Measurements from ENCODE around the gene RP2. TPM values are rescaled to one million over a fixed set of nuclear protein-coding genes. Genes with fewer than 3 reads are reported as not detected.

Gene RP2
- total RNA-seq, 1 donor from 2014 or later = 4.1 TPM

DNA sequence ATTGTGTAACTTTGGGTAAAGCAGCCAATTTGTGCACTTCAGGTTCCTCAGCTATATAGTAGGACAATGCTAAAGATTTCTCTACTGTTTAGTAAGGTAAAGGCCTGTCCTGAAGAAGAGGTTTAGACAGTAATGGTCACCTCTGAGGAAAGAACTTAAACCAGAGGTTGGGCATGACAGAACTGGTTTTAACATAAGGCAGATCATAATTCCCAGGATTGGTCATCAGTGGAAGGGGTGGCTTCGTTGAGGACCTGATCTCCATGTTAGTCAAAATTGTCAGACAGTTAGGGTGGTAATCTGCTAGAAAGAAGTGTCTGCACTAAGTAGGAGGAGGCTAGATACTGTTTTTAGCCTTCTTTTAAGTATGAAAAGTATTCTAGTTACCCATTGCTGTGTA, 4.1 kb downstream of the RP2 start:
- ATAC-seq (no peak), DNase-seq (ENCODE audit: low spot score) (no peak)

DNA sequence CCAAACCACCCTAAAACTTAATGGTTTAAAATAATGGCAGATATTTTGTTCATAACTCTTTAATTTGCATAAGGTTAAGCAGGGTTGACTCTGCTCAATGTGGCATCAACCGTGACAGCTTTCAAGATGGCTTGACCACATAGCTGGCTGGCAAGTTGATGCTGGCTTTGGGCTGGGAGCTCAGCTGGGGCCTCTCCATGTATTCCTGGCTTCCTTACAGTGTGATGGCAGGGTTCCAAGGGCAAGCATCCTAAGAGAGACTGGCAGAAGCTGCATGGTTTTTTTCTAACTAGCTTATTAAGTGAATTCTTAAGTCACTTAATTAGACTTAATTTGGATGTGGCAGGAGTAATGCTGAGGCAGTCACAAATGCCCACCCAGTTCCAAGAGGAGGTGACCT, 4.5 kb downstream of the RP2 start:
- DNase-seq (ENCODE audit: low spot score) = no peak

DNA sequence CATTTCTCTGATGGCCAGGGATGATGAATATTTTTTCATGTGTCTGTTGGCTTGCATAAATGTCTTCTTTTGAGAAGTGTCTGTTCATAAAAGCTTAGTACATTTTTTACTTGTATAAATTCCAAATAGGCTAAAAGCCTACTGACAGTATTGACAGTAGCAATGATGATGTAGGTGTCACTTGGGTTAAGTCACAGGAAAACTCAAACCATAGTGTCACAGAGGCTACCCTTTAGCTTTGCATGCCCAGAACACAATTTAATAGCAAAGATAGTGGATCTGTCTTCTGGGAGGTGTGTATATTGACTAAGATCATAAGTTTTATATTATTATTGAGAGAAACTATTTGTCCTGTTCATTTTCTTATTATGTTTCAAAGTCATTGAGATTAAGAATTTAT, 8.1 kb downstream of the RP2 start:
- ATAC-seq (no peak), DNase-seq (ENCODE audit: low spot score) (no peak)

More for the DNA sequence above, 4.5 kb downstream of the RP2 start:
- no peak for ATAC-seq

DNA sequence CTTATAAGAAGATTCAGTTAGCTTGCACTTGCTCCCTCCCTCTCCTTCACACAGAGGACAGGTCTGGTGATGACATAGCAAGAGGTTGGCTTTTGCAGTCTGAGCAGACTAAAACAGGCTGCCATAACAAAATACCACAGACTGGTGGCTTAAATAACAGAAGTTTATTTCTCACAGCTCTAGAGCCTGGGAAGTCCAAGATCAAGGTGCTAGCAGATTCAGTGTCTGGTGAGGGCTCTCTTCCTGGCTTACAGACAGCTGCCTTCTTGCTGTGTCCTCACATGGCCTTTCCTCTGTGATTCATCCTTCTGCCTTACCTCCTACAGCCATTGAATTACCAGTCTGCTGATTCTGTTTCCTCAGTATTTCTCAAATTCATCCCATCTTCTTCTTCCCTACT, 13.1 kb downstream of the RP2 start:
- DNase-seq (ENCODE audit: low spot score) (no peak), ATAC-seq (no peak)

DNA sequence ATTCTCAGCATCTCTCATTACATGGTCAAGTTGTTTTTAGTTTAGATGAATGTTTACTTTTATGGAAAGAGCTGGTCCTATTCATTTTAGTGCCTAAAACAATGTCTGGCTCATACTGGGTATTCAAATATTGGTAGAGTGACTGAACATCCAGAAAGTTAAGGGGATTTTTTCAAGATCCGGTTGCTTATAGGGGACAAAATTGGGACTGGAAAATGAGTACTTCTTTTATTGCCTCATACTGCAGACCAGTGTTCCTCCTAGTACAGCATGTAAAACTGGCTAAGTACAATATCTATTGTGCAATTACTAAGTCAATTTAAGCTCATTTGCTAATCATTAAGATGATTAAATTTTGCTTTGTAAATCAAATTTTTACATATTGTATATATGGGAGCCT, 13.9 kb downstream of the RP2 start:
- DNase-seq (ENCODE audit: low spot score) = no peak

DNA sequence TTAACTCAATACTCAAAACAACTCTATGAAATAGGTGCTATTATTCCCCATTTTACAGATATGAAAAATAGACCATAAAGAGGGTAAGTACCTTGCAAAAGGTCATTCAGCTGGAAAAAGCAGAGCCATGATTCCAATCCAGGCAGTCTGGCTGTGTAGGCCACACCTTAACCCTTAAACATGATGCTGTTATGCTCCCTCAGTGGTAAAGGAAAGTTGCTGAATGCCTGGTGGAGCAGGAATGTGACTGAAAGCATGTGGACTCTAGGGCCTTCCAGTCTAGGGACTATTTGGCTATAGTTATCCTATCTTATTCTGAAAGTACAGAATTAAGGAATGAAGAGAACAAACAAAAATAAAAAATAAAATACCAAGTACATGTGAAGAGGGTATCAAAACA, 19.6 kb downstream of the RP2 start:
- ATAC-seq = no peak
- no peak for DNase-seq (ENCODE audit: low spot score)

More for the DNA sequence above, 13.9 kb downstream of the RP2 start:
- ATAC-seq = no peak

DNA sequence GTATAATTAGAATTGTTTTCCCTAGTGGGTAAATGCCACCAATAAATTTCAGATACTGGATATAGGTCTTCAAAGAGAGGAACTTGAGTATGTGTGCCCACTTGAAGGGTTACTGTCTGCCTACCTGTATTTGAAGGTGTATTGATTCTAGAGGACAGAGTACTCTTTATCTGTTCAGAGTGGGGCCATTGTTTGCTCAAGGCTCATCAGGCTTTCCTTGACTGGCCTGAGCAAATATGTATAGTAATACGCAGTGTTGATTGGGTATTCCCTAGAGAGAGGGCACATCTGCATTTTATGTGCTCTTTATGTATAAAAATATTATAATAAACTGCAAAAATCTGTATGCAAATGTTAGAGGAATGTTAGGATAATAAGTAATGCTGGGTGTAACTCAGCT, 23.7 kb downstream of the RP2 start:
- ATAC-seq (no peak), DNase-seq (ENCODE audit: low spot score) (no peak)

DNA sequence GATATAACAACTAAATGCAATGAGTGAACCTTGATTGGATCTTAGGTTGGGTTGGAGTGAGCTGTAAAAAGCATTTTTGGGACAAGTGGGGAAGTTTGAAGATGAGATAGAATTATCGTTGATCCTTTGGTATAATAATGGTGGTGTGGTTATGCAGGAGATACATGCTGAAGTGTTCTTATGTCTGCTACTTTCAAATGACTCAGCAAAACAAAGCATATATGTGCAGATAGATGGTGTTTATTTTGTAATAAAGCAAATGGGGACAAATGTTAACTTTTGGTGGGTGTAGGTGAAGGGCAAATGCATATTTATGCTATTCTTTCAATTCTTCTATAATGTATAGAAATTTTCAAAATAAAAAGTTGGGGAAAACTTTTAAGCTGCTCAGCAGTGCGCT, 26.2 kb downstream of the RP2 start:
- ATAC-seq = no peak

DNA sequence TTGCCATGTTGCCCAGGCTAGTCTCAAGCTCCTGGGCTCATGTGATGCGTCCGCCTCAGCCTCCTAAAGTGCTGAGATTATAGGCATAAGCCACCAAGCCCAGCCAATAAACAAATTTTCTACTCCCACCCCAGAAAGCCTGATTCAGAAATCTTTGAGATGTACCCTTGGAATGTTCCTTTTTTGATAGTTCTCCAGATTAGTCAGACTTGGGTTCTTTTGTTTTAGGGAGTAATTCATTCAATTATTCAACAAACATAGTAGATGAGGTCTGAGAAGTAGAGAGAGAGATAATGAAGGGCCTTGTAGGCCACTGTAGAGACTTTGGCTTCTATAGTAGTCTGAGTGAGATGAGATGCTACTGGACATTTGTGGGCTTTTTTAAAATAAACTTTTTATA, 27.8 kb downstream of the RP2 start:
- ATAC-seq = no peak

More for the DNA sequence above, 26.2 kb downstream of the RP2 start:
- no peak for DNase-seq (ENCODE audit: low spot score)

DNA sequence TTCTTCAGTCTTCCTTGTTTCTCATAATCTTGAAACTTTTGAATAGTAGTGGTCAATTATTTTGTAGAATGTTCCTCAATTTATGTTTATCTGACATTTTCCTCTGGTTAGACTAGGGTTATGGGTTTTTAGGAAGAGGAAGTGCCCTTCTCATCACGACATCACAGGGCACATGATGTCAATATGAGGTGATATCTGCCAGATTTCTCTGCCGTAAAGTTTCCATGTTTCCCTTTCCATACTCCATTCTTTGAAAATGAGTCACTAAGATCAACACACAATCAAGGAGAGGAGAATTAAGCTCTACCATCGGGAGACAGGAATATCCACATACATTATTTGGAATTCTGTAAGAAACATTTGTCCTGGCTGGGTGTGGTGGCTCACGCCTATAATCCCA, 28.4 kb downstream of the RP2 start:
- ATAC-seq = no peak
- no peak for DNase-seq (ENCODE audit: low spot score)

More for the DNA sequence above, 27.8 kb downstream of the RP2 start:
- DNase-seq (ENCODE audit: low spot score) = no peak

DNA sequence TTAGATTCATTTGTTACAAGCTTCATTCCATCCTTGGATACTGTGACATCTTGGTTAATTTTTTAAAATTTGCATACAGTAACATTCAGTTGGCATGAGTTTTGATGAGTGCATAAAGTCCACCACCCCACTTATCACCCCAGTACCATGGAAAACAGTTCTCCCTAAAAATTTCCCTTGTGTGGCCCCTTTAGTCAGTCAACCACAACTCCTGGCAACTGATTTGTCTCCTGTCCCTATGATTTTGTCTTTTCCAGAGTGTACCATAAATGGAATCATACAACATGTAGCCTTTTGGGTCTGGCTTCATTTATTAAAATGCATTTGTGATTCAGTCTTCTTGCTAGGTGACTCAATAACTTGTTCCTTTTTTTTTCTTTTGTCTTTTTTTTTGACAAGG, 29.9 kb downstream of the RP2 start:
- no peak for ATAC-seq
- no peak for DNase-seq (ENCODE audit: low spot score)

DNA sequence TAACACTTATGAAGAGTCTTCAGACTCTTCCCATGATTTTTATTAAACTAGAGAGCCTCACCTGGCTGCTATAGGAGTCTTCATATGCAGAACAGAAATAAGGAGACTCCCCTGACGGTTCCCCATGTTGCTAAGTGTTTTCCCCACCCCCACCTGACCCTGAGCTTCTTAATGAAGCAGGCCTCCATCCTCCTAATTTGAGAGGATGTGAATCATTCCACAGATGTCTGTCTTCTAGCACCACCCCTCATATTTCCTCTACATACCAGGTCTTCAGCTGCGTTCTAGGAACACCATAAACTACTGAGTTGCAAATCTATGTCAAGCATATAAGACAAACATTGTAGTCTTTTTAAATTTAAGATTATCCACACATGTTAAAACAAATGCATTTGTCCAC, 36.9 kb downstream of the RP2 start:
- DNase-seq (ENCODE audit: low spot score) (no peak), ATAC-seq (no peak)

DNA sequence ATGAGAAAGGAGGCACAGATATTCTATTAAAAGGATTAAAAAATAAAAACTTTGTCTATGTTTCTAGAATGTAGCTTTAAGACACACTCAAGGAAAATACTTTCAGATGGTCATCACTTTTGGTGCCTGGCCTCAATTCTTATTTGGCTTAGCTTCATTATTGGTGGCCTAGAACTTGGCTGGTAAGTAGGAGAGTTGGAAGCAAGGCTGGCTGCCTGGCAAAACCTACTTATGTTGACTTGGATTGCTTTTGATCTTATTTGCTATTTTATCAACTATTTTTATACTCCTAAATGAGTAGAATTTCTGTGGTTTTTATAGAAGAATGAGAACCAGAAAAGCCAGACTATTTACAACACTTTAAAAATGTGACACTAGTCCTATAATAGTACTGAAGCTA, 40.1 kb downstream of the RP2 start:
- ATAC-seq (no peak), DNase-seq (ENCODE audit: low spot score) (no peak)

DNA sequence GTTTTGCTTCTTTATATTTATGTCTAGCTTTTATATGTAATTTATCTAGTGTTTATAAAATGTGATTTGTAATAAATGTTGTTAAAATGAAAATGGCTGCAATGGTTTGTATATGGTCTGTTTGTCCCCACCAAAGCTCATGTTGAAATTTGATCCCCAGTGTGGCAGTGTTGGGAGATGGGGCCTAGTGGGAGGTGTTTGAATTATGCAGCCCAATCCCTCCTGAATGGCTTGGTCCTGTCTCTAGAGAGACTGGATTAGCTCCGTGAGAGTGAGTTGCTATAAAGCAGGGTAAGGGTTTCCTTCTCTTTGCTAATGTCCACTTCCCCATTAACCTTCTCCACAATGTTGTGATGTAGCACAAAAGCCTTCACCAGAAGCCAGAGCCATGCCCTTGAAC, 45.4 kb downstream of the RP2 start:
- DNase-seq (ENCODE audit: low spot score) (no peak), ATAC-seq (no peak)

DNA sequence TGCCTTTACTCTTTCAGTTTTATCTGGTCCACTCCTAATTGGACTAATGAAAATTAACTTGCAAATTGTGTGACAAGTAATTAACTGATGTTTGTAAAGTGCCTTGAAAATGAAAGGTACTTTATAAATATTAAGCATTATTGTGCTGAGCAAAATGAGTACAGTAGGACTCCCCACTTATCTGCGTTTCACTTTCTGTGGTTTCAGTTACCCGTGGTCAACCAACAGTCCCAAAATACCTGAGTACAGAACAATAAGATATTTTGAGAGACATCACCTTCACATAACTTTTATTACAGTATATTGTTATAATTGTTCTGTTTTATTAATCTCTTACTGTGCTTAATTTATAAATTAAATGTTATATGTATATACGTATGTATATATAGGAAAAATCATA, 48.0 kb downstream of the RP2 start:
- DNase-seq (ENCODE audit: low spot score) (no peak), ATAC-seq (no peak)

DNA sequence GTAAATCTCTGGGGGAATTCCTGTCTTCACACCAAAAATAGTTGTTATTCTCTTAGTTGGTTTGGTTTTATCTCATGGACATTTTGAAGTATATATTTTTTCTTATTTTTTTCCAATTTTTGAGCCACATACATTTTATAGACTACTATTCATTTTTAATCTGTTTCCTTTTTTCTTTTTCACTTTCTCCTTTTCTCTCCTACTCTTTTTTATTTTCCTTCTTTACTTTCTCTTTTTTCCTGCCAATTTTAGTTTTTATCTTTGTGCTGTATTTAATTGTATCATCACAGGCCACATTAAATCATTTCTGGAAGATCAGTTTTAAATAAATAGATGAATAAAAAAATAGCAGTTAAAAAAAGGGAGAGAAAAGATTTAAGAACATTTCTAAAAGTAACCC, 61.4 kb downstream of the RP2 start:
- no peak for DNase-seq (ENCODE audit: low spot score)
- no peak for ATAC-seq

DNA sequence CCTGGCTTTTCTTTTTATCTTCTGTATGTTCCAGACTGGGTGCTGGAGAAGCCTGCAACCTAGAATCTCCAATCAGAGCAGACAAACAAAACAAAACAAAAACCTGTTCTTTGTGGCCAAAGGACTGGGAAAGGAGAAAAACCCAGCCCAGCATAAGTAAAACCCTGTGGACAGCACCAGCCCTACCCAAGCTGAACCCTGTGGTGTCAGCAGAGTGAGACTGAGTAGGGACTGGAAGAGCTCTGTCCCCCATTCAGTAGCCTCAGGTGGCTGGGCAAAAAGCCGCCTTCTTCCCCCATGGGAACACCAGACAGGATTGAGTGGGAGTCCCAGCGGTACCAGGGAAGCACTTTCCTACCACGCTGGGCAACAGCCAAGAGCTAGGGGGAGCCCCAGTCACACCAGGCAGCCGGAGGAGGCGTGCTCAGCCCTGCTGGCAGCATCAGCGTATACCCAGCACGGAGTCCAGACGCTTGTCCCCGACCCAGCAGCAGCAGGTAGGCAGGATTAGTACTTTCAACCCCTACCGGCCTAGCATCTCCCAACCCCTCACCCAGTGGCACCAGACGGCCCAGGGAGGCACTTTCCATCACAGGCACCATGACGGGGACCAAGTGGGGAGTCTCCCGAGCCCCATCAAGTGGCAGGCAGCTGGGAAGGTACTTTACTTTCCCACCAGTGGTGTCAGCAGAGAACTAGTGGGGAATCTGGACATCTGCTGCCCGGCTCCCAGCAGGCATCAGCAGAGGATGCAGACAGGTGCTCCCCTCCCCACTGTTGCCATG, 66.8 kb downstream of the RP2 start:
- peak; percentile 82 for DNase-seq (ENCODE audit: low spot score)
- ATAC-seq = peak; percentile 99

DNA sequence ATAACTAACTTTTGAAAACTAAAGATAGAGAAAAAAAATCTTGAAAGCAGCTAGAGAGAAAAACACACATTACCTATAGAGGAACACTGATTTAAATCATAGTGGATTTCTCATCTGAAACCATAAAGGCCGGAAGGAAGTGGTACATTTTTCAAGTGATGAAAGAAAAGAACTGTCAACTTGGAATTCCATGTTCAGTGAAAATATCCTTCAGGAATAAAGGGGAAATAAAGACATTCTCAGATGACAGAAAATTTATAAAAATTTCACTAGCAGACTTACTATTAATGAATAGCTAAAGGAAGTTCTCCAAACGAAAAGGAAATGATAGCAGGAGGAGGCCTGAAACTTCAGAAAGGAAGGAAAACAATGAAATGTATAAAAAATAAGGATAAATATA, 67.8 kb downstream of the RP2 start:
- ATAC-seq (no peak), DNase-seq (ENCODE audit: low spot score) (no peak)

DNA sequence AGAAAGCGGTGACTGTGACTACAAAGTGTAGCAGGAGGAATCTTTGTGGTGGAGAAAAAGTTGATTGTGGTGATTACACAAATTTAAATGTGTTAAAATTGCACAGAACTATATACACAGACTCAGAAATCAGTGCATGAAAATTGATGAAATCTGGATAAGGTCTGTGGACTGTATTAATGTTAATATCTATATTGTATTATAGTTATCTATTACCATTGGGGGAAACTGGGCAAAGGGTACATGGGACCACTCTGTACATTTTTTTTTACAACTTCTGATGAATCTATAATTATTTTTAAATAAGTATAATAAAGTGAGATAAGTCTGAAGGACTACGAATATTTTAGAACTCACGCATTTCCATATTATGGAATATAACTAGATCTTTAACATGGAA, 73.6 kb downstream of the RP2 start:
- ATAC-seq (no peak), DNase-seq (ENCODE audit: low spot score) (no peak)

DNA sequence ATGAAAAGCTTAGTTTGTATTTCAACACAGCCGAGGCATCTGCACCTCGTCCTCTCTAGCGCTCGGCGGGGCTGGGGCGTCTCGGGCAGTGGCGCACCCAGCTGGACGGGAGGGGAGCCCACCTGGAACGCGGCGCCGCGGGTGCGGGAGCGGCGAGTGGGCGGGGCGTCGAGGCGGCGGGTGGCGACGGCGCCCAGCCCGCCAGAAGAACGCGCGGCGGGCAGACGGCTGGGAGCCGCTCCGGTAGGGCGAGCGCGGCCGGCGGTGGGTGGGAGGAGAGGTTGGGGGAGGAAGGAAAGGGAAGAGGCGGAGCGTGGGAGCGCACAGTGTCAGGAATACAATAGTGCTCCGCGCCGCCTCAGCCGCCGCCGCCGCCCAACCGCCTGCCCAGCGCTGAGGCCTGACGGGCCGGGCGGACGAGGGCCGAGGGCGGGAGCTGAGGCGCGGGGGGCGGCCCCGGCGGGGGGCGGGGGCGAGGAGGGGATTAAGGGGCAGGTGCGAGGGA, 75.3 kb downstream of the RP2 start, which contains the start of gene JADE3:
JADE3 (plus strand) TSS at position 324 of the 505 bp plus-strand sequence. CDS start 72,474 bp downstream, outside the sequence.
- peak; percentile 90 for ATAC-seq
- DNase-seq (ENCODE audit: low spot score) = peak; percentile 83

DNA sequence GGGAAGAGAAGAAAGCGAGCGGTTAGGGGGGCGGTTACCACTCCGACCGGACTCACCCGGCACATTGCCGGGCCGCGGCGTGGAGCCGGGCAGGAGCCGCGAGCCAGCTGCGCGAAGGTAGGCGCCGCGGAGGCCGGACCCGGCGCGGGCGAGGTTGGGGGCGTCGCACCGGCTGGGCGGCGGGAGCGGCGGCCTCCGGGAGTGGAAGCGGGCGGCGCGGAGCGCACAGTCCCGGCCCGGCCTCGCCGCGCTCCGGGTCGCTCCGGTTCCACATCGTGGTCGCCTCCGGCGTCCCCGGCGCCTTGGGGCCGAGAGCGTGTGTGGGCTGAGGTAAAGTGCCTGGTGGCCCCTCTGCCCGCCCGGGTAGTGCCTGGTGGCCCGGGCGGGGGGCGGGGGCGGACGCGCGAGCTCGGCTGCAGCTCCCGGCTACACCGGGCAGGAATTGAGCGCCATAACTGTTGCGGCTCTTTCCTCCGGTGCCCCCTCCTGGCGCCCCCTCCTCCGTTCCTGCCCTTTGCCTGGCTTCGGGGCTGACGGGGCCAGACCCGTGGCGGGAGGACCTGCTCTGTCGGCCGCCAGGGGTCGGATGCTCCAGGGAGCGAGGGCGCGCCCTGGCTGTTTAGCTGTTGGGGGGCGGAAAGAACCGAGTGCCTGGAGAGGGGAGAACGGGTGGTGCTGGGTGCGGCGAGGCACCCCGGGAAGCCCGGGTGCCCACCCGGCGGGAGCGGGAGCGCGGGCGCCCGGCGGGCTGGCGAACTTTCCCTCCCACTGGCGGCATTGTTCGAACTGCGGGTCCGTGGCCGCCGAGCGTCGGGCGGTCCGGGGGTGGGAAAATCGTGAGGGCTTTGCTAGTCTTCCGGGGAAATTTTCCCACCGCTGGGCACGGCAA, 76.0 kb downstream of the RP2 start:
- peak; percentile 63 for ATAC-seq
- DNase-seq (ENCODE audit: low spot score) = peak; percentile 55

DNA sequence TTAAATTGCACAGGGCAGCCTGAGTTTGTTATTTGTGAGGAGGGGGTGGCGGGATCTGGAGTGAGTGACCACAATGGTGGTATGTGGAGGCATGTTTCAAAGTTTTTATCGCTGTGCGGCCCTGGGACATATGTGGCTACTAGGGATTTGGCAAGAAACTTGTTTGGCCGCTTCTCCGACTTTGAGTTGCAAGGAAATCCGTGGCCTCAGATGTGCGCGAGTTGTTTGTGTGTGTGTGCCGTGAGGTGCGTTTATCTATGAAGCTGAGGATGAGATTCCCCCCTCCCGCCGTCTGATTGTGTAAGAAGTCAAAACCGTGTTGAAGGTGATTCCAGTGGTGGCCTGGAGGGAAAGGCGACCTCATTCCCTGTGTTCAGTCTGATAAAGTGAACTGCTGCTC, 76.8 kb downstream of the RP2 start:
- DNase-seq (ENCODE audit: low spot score) = peak; percentile 66
- ATAC-seq = peak; percentile 51
